Measurements from ENCODE around the gene RTP3.

DNA sequence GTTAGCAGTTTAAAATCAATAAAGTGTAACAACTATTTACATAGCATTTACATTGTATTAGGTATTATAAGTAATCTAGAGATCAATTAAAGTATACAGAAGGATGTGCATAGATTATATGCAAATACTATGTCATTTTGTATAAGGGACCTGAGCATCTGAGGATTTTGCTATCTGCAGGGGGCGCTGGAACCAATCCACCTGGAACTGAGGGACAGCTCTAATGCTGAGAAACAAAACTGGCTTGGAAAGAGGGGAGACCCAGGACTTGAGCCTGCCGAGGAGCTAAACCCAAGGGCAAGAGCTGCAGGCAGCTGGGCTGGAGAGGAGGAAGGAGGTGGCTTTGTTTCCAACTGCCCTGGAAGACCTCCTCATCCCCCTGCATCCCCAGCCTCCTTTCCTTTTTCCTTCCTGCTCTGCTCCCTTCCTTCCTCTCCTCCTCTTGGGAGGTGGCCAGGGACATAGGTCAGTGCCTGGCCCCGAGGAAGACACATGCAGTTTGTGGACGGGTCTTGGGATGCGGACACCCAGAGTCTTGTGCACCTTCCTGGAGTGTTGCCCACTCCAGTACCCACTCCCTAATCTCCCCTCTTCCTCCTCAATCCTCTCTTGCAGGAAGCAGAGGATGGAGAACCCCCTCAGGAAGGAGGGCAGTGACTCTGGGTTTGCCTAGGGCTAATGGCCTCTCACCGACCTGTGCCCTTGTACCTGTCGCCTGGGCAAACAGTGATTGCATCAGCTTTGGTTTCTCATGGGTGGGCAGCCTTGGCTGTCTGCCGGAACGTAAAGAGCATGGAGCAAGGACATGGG, 825 bp upstream of the RTP3 start:
- TF ChIP-seq, protein P1, sequence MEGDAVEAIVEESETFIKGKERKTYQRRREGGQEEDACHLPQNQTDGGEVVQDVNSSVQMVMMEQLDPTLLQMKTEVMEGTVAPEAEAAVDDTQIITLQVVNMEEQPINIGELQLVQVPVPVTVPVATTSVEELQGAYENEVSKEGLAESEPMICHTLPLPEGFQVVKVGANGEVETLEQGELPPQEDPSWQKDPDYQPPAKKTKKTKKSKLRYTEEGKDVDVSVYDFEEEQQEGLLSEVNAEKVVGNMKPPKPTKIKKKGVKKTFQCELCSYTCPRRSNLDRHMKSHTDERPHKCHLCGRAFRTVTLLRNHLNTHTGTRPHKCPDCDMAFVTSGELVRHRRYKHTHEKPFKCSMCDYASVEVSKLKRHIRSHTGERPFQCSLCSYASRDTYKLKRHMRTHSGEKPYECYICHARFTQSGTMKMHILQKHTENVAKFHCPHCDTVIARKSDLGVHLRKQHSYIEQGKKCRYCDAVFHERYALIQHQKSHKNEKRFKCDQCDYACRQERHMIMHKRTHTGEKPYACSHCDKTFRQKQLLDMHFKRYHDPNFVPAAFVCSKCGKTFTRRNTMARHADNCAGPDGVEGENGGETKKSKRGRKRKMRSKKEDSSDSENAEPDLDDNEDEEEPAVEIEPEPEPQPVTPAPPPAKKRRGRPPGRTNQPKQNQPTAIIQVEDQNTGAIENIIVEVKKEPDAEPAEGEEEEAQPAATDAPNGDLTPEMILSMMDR (IDR thresholded peaks at IDR 0.05) = no peak
- no peak for TF ChIP-seq POLR2A (IDR thresholded peaks at IDR 0.05)
- TF ChIP-seq EP300 (IDR thresholded peaks at IDR 0.05) = no peak

All from stomach (tissue), 4 donors.